Measurements from ENCODE around the gene TAP1. TPM values are rescaled to one million over a fixed set of nuclear protein-coding genes. Genes with fewer than 3 reads are reported as not detected.

Gene TAP1
- total RNA-seq, 1 donor from 2014 or later, result 15.5 TPM

DNA sequence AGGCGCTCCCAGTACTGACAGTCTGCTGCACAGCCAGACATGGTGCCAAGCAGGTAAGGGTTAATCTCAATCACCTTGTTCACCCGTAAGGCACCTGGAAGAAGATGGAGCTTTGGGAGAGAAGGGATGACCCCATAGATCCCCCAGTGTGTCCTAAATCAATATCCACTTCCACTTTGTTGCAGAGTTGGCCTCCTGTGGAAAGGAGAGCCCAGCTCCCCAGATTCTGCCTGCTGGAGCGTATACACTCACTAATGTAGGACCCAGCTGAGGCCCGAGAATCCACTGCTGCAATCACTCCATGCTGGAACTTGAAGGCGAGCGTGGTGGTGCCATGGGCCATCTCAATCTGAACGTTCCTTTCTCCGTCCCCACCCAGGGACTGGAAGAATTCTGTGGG lies 10.8 kb downstream of the TAP1 start:
- DNase-seq, result no peak
- peaks cover 66% of the 10 kb centered on the region for H3K4me1 ChIP-seq
- intact Hi-C loops (cut with micrococcal nuclease), result no loop called here
- H3K27ac ChIP-seq (replicated peaks), result peak overlapping the region; percentile 97
- peaks cover 50% of the 10 kb centered on the region for H3K36me3 ChIP-seq
- H3K9me3 ChIP-seq (replicated peaks), result no peaks in the 10 kb centered on the region
- TF ChIP-seq, protein P1, sequence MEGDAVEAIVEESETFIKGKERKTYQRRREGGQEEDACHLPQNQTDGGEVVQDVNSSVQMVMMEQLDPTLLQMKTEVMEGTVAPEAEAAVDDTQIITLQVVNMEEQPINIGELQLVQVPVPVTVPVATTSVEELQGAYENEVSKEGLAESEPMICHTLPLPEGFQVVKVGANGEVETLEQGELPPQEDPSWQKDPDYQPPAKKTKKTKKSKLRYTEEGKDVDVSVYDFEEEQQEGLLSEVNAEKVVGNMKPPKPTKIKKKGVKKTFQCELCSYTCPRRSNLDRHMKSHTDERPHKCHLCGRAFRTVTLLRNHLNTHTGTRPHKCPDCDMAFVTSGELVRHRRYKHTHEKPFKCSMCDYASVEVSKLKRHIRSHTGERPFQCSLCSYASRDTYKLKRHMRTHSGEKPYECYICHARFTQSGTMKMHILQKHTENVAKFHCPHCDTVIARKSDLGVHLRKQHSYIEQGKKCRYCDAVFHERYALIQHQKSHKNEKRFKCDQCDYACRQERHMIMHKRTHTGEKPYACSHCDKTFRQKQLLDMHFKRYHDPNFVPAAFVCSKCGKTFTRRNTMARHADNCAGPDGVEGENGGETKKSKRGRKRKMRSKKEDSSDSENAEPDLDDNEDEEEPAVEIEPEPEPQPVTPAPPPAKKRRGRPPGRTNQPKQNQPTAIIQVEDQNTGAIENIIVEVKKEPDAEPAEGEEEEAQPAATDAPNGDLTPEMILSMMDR (IDR thresholded peaks at IDR 0.05; ENCODE audit: borderline replicate concordance), result no peak
- peak overlapping the region; percentile 85 for H3K4me3 ChIP-seq
- H3K27me3 ChIP-seq (ENCODE audit: low read depth), result no peaks in the 10 kb centered on the region

DNA sequence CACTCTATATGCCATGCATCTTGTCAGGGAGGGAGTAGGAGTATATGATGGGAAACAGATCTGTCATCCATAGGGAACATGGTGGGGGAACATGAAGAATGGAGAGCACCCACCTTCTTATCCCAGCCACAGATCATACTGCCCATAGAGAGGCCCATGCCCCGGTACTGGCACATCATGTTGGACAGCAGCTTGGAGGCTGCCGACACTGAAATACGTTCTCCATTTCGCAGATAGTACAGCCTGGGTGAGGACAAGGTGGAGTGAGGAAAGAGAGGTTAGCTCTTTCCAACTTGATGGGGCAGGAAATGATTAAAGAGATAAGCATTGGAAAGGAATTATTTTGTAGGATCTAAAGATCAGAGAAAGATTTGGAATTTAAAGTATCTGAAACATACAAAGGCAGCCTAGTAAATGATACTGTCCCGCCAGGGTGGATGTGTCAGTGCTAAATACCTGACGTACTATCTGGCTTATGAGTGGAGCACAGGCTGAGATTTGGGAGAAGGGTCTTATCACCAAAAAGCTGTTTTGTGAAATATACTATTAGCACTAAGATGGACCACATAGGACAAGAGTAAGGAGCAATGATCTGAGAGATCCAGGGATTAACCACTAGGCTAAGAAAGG lies 11.4 kb downstream of the TAP1 start:
- peaks cover 45% of the 10 kb centered on the region for H3K36me3 ChIP-seq
- H3K4me3 ChIP-seq, result peak overlapping the region; percentile 85
- TF ChIP-seq, protein P1 (IDR thresholded peaks at IDR 0.05; ENCODE audit: borderline replicate concordance), result no peak
- no peaks in the 10 kb centered on the region for H3K27me3 ChIP-seq (ENCODE audit: low read depth)
- peak overlapping the region; percentile 97 for H3K27ac ChIP-seq (replicated peaks)
- DNase-seq, result no peak
- intact Hi-C loops (cut with micrococcal nuclease), result no loop called here
- H3K4me1 ChIP-seq, result peaks cover 71% of the 10 kb centered on the region
- no peaks in the 10 kb centered on the region for H3K9me3 ChIP-seq (replicated peaks)

DNA sequence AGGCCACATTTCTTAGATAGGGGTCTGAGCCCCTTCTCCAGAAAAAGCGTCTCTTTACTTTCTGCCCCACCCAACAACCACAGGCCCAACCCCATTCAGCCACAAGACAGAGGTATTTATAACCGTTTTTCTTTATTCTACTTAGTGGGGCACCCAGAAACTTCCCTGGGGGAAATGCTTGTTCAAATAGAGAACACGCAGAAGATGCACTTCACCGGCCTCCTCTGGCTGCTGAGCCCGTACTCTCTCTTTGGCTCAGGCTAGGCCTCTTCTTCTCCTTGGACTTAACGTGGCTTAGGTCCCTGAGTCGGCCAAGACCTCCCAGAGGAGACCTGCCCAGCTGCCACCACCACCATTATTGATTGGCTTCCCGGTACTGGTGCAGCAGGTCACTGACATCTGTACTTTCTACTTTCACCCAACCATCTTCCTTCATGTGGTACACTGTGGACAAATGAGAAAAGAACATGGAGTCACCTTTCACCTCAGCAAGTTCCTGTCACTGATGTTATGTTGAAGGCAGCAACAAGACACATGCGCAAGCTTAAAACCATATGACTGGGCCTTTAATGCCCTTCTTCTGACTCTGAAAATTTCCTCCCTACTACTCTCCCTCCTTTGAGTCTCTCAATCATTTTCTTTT lies 12.8 kb downstream of the TAP1 start:
- Histone ChIP-seq H3K27ac (replicated peaks) (no peak overlapping the region), H3K36me3 (peaks cover 32% of the 10 kb centered on the region), H3K4me1 (peaks cover 60% of the 10 kb centered on the region), H3K27me3 (ENCODE audit: low read depth) (no peaks in the 10 kb centered on the region), H3K9me3 (replicated peaks) (no peaks in the 10 kb centered on the region), H3K4me3 (no peak overlapping the region)
- TF ChIP-seq, protein P1 (IDR thresholded peaks at IDR 0.05; ENCODE audit: borderline replicate concordance), result no peak
- intact Hi-C loops (cut with micrococcal nuclease), result no loop called here
- no peak for DNase-seq

DNA sequence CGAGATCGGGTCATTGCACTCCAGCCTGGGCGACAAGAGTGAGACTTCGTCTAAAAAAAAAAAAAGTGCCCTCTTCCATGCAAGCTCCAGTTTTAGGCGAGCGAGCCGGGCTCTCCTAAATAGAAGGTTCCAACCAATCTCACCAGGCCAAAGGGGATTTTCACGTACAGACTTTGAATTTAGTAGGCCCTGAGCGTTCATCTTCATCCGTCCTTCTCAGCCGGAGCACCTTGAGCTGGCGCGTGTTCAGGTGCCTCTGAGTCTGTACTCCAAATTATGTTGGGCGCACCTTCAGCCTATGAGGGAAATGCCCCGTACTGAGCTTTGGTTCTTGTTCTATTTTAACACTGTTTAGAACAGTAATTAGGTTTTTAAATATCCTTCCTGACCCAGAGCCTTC lies 14.1 kb downstream of the TAP1 start:
- Histone ChIP-seq H3K9me3 (replicated peaks) (no peaks in the 10 kb centered on the region), H3K4me1 (peaks cover 47% of the 10 kb centered on the region), H3K27me3 (ENCODE audit: low read depth) (no peaks in the 10 kb centered on the region), H3K4me3 (no peak overlapping the region), H3K27ac (replicated peaks) (peak overlapping the region; percentile 98), H3K36me3 (peaks cover 40% of the 10 kb centered on the region)
- TF ChIP-seq, protein P1 (IDR thresholded peaks at IDR 0.05; ENCODE audit: borderline replicate concordance), result no peak
- intact Hi-C loops (cut with micrococcal nuclease), result no loop called here
- DNase-seq, result no peak

DNA sequence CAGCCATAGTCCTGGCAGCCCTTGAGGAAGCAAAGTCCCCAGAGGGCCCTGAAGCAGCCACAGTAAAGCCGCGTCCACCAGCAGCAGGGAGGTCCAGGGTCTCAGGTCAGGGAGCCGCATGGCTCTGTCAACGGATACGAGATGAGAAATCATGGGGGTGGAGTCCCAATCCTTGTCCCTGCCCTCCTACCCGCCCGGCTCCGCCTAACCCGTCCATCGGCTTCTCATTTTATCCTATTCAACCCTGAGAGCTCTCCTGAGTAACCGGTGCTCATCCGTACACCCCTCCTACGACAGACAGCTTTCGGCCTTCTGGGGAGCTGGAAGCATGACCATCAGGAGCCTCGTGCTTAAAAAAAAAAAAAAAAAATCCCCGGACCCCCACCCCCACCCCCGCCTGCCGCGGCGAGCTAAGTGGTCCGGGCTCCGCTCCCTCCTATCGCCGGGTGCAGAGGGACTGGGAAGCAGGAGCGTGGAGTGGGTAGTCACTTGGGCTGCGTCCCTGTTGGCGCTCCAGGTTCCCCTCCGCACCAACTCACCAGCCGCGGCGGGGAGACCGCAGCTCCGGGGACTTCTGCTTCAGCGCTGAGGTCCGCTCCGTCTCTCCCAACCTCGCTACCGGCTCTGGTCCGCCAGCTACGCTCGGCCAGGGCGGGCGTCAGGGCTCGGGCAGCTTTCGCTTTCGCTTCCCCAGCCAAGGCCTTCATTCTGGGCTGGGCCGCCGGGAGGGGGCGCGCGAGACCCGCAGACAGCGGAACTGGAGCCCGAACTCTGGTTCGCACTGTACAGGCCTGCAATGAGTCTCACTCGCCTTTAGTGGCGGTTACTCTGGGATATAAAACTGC lies 15.2 kb downstream of the TAP1 start, which contains the start of gene TAP2:
TSS of gene TAP2 (minus strand) at position 626 of the 845 bp plus-strand sequence. CDS start at position 120, 506 bp downstream.
- Histone ChIP-seq H3K27ac (replicated peaks) (peak within 1 kb of the TSS; percentile 98), H3K9me3 (replicated peaks) (no peaks in the 10 kb centered on the region), H3K4me1 (peaks cover 37% of the 10 kb centered on the region), H3K27me3 (ENCODE audit: low read depth) (no peaks in the 10 kb centered on the region), H3K4me3 (peak within 1 kb of the TSS; percentile 90), H3K36me3 (peaks cover 47% of the 10 kb centered on the region)
- intact Hi-C loops (cut with micrococcal nuclease), result no loop called here
- DNase-seq, result peak; percentile 96
- TF ChIP-seq, protein P1 (IDR thresholded peaks at IDR 0.05; ENCODE audit: borderline replicate concordance), result peak; percentile 96

Measured in left ventricle myocardium inferior (tissue), 1 donor.